GM20000 (cell line): ENCODE measurements around the gene CACNA2D2.
A peak's percentile ranks its signal among the peaks of the same experiment; 100 is the strongest.

Experiments
- DNase-seq: peaks from one replicate; pipeline ENCODE4 v3.0.0; 2012; ENCODE audit warnings: low spot score
- TF ChIP-seq, protein P1 (sequence below): IDR thresholded peaks from 2 replicates; pipeline ENCODE4 v1.5.1; 2012; ENCODE audit warnings: mild to moderate bottlenecking, control low read depth; ENCODE audit errors: extremely low read depth, missing control alignments

Gene CACNA2D2

DNA sequence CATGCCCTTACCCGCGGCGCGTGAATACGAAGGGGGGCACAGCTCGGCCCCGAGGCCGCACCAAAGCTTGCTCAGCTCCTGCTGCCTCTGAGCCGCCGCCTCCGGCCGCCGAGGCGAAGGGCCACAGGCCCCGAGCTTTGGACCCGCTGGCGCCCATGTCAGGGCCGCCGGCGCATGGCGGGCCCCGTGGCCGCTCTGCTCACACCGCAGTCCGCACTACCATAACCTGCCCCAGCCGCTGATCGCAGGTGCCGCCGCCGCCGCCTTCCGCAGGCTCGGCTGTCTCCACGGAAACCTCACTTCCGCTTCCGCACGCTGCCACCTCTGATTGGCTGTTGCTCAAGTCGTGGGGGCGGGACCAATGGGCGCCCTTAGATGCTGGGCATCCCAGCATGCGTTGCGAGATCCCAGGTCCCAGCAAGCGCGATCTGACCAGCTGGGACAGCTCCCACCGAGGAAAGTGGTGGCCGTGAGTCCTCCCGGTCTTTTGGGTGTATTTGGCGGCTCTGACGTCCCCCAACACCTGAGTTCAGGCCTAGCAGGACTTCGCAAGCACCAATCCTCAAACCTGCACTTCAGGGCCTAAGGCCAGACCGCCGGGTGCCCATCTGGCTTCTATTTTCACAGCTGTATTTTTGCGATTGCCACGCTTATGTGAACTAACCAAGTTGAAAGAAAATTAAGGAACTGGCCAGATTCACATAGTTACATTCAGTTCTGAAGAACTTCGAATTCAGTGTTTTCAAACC lies 175.3 kb downstream of the CACNA2D2 start, which contains the start of gene TUSC2:
TUSC2 (minus strand) TSS at position 281 of the 749 bp plus-strand sequence; CDS start at position 157, 124 bp downstream.
- TF ChIP-seq, protein P1, sequence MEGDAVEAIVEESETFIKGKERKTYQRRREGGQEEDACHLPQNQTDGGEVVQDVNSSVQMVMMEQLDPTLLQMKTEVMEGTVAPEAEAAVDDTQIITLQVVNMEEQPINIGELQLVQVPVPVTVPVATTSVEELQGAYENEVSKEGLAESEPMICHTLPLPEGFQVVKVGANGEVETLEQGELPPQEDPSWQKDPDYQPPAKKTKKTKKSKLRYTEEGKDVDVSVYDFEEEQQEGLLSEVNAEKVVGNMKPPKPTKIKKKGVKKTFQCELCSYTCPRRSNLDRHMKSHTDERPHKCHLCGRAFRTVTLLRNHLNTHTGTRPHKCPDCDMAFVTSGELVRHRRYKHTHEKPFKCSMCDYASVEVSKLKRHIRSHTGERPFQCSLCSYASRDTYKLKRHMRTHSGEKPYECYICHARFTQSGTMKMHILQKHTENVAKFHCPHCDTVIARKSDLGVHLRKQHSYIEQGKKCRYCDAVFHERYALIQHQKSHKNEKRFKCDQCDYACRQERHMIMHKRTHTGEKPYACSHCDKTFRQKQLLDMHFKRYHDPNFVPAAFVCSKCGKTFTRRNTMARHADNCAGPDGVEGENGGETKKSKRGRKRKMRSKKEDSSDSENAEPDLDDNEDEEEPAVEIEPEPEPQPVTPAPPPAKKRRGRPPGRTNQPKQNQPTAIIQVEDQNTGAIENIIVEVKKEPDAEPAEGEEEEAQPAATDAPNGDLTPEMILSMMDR = no peak
- peak; percentile 98 for DNase-seq

DNA sequence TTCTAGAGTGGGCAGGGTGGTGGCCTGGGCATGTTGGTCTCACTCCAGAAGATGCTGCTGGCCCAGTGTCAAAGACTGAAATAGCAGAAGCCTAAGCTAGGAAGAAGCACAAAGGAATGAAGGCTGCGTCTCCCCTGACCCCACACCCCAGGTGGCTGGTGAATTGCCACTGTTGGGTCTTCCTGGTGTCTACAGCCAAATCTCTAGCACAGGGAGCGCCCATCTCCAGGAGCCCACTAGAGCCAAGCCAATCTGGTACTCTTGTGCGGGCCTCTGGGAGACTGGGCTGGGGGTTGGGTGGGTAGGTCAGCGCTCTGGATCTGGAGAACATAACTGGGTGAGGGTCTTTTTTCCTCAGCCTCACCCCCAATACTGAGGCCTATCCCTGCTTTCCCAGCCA lies 176.3 kb downstream of the CACNA2D2 start:
- TF ChIP-seq, protein P1 = no peak
- no peak for DNase-seq

DNA sequence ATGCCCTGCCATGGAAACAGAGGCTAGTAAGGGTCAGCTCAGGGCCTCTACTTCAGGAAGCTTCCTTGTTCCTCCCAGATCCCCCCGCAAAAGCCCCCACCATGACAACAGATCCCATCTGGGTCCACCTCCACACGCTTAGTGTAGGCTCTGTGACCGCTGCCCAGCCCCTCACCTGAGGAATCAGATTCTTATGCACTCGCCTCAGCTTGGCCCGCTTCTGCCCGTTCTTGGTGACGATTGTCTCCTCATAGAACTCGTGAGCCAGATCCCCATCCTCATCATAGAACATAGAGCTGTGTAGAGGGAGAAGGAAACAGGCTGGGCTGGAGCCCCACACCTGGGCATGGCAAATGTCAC lies 177.3 kb downstream of the CACNA2D2 start:
- no peak for DNase-seq

DNA sequence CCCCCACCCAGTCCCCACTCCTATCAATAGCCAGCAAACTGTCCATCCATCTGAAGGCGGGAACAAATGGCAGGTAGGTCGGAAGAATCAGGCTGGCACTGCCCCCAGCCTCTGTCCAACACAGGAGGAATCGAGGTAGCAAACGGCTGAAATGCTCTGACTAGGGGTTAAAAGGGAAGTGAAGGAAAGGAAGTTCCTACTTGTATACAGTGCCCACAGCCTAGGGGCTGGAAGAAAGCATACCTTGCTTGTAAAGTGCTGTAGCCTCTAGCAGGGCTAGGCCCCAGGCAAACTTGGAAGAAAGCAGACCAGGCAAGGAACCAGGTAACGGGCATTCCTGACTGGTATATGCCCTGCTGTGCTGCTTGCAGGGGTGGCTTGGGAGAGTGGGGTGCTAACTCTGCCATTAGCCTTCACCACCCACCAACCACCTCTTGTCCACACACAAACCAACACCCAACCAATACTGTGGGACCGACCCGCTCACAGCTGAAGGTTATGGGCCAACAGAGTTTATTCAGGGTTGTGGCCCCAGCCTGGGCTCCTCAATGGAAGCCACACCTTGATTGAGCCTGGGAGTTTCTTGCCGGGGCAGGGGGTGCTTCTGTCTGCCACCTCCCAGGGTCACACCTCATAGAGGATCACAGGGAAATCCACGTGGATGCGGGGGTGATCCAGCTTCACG lies 177.8 kb downstream of the CACNA2D2 start:
- TF ChIP-seq, protein P1 = no peak
- DNase-seq = no peak

More for the DNA sequence above, 177.3 kb downstream of the CACNA2D2 start:
- TF ChIP-seq, protein P1 = no peak

DNA sequence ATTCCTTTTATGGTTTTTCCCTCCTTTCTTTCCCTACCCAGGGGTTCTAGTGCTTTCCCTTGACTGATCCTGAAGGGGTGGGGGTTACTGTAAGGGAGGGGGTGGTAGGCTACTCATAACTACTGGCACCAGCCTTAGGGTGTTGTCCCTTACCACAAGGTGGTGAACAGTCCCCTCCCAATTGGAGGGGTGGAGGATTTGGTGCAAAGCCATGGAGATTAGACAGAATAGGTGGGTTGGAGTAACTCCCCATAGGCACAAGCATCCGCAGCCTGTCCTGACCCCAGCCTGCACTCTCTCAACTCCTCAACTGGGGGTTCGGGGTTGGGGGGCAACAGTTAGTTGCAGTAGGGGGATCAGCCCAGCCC lies 178.3 kb downstream of the CACNA2D2 start:
- TF ChIP-seq, protein P1 = no peak

DNA sequence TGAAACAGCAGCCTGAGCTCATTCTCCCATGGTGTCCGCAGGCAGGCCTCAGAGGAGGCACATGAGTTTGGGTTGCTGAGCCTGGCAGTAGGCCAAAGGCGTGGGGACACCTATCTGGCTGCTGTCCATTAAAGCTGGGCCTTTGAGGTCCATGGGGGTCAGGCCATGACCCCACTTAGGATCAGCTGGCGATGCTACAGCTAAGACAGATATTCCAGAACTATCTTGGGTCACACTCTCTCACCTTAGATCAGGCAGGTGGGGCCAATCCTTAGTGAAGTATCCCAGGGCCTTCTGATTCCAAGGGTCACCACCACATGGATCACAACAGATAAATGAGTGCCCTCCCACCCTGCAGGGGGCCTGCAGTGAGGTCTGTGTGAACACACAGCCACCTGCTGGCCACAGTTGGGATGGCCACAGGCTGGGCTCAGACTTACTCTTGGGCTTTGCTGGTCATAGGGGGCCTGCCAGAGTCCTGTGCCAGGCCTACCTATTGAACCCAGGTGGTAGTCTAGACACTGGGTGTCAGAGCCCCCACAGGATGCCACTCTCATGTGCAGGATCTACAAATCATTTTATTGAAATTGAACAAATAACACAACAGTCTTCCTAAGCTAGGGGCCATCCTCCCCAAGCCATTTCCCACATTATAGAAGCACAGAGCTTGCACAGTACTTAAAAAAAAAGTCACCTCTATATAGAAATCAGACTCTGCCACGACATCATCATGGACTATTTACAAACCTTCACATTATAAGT lies 178.9 kb downstream of the CACNA2D2 start:
- TF ChIP-seq, protein P1 = peak; percentile 76
- DNase-seq = peak; percentile 76

More for the DNA sequence above, 178.3 kb downstream of the CACNA2D2 start:
- DNase-seq = no peak
